Left cardiac atrium (tissue), 4 donors: ENCODE data around the gene HPN. TPM values are rescaled to one million over a fixed set of nuclear protein-coding genes. Genes with fewer than 3 reads are reported as not detected.
"Not testable (repeated sequence)": the region's sequence is repeated elsewhere in the genome, so short reads cannot be mapped to it uniquely, and the experiment has no call there.

ENCODE experiments used
- ATAC-seq, 2 donors: fragments of 200-7000 bp; cut with Tn5 transposase; one replicate each; pipeline ENCODE4 v1.9.1; 2020; ENCODE audit warnings: mild to moderate bottlenecking in 2 of 2, moderate library complexity in 2 of 2
- DNase-seq: peaks from one replicate; pipeline ENCODE4 v3.0.0-alpha.2; 2020
- intact Hi-C, 2 donors: fragments of 100-400 bp; cut with DNase I; formaldehyde crosslinking; loops; one replicate each; pipeline versions ENCODE4 v1.14.1 to v1.15.1; 2022 to 2023
- long read RNA-seq: library from polyadenylated mRNA; unstranded; transcript quantifications from one replicate; pipeline ENCODE4 v2.0.0, GENCODE V29; 2021
- total RNA-seq, 2 donors: library from RNA; stranded (reverse); fragmentation: NEBNext Ultra II Directional; extraction: Animal tissue kit (Norgen Biotek cat#: 25700); gene quantifications; one replicate each; pipeline ENCODE4 v1.2.1, GENCODE V29; 2021
- donor health status: DM: no; HTN: yes; CAD: no.
- donor health status: DM: no; HTN: yes; CAD: no; lungs with severe emphysema.
- donor health status: DM: yes; HTN: yes; CAD: no.
- donor health status: Dilated cardiomyopathy.

HPN gene
- total RNA-seq: 1 to 10 TPM; 5.6 to 7.2 TPM
- long read RNA-seq, partial matches to known transcripts: 4 of 5 reads
- long read RNA-seq, other reads (novel, unspliced or antisense): 1 of 5 reads

GRCh38 chr19:35041548-35042055 is at the start of gene HPN:
Gene HPN (plus strand): TSS chr19:35041721. CDS start chr19:35042507, 786 bp downstream.
- no peak for DNase-seq
- intact Hi-C loops: loop anchor here in 1 of 2 donors (5.0 kb wide), 1 partner anchor 51 kb away; no protein-coding TSS in a partner anchor
- peak in 1 of 2 donors; percentile 1 for ATAC-seq

DNA sequence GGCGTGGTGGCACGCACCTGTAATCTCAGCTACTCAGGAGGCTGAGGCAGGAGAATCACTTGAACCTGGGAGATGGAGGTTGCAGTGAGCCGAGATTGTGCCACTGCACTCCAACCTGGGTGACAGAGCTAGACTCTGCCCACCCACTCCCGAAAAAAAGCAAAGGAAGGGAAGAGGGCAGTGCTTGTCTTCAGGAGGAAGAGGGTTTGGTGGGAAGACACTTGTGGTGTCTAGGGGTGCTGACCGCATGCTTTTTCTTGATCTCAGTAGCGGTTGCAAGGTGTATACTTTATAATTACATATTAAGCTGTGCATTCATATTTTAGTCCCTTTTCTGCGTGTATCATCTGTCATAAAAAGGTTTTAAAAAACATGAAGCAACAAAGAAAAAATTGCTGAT is 48.9 kb upstream of the HPN start:
- DNase-seq, ATAC-seq, intact Hi-C loops: not testable (repeated sequence)

DNA sequence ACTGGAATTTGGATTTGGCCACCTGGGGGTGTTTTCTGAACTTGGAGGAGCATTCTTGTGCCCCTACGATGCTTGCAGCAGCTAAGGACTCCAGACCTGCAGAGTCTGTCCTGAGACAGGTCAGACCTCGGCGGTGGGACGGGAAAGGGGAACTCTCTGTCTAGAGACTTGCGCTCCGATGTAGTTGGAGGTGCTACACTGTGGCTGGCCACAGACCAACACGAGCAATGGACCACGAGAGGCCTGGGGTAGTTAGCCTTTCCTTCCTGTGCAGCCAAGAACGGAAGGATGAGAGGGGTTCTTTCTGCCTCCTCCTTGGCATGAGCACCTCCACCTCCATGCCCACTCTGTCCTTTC is 47.3 kb upstream of the HPN start:
- ATAC-seq (no peak), DNase-seq (no peak)
- intact Hi-C loops: no loop called here

DNA sequence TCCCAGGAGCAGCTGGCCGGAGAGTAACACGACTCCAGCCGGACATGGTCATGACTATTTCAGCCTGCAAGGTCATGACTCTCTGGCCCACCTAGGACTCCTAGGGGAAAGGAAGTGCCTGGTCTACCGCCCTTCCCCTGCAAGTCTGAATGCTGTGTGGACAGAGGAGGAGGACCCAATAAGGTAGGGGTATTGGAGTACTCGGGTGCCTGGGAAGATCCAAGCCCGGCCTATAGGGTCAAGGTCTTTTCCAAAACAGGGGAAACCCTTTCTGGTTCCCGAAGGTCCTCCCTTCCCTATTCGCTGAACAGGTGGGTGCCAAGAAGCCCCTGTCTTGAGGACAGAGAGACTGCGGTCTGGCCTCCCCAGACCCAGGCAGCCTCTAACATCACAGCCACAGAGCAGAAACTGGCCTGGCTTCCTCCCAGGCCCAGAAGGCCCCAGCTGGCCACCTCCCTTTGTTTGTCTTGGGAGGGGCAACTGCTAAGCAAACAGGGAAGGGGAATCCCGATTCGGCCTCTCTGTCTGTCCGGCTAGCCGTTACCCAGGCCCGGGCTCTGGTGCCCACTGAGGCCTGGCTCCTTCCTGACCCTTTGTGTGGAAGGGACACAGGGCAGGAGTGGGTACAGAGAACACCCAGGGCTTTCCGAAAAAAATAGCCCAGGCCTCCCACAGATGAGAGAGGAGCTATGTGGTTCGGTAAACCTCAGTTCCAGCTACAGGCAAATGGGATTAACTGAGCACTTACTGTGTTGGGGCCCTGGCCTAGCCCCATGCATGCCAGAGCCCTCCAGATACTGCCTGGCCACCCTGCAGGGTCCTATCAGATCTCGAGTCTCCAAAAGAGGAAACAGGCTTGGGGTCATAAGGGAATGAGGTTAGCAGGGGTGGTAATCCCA is 46.6 kb upstream of the HPN start:
- peak; percentile 31 to 35 for ATAC-seq
- intact Hi-C loops: no loop called here

GRCh38 chr19:34995551-34995950 is 46.0 kb upstream of the HPN start:
- intact Hi-C loops: no loop called here
- no peak for ATAC-seq
- no peak for DNase-seq

More for the DNA sequence above, 46.6 kb upstream of the HPN start:
- peak; percentile 73 for DNase-seq

GRCh38 chr19:34997071-34997617 is 44.4 kb upstream of the HPN start:
- intact Hi-C loops: no loop called here
- ATAC-seq (no peak), DNase-seq (no peak)

DNA sequence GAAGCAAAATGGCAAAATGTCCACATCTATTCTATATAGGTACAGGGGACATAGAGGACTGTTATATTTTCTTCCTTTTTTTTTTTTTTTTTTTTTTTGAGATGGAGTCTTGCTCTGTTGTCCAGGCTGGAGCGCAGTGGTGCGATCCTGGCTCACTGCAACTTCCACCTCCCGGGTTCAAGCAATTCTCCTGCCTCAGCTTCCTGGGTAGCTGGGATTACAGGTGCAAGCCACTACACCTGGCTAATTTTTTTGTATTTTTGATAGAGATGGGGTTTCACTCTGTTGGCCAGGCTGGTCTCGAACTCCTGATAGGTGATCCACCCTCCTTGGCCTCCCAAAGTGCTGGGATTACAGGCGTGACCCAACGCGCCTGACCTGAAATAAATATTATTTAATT is 43.3 kb upstream of the HPN start:
- intact Hi-C loops, ATAC-seq, DNase-seq: not testable (repeated sequence)

GRCh38 chr19:34998777-34999497 is 42.6 kb upstream of the HPN start:
- peak in 1 of 2 donors; percentile 36 for ATAC-seq
- DNase-seq: no peak
- intact Hi-C loops: no loop called here

GRCh38 chr19:34999498-35000337 is 41.8 kb upstream of the HPN start, which contains the start of gene GRAMD1A:
Gene GRAMD1A (plus strand): TSS chr19:35000323. CDS start chr19:35000479, 156 bp downstream.
- intact Hi-C loops: no loop called here
- peak; percentile 92 to 93 for ATAC-seq

DNA sequence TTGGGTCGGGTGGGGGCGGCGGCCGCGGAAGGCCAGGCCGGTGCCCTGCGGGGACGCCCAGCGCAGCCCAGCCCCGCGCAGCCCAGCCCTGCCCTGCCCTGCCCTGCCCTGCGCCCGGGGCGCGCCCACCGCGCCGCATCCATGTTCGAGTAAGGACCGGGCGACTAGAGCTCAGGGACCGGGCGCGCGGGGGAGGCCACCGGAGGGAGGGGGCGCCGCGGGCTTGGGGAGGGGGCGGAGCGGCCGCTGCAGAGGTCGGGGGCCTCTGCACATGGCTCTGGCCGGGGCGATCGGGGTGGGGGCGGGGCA is 41.2 kb upstream of the HPN start:
- ATAC-seq (no peak), DNase-seq (no peak)
- intact Hi-C loops: no loop called here

More at GRCh38 chr19:34999498-35000337, 41.8 kb upstream of the HPN start, which contains the start of gene GRAMD1A:
- peak; percentile 89 for DNase-seq

DNA sequence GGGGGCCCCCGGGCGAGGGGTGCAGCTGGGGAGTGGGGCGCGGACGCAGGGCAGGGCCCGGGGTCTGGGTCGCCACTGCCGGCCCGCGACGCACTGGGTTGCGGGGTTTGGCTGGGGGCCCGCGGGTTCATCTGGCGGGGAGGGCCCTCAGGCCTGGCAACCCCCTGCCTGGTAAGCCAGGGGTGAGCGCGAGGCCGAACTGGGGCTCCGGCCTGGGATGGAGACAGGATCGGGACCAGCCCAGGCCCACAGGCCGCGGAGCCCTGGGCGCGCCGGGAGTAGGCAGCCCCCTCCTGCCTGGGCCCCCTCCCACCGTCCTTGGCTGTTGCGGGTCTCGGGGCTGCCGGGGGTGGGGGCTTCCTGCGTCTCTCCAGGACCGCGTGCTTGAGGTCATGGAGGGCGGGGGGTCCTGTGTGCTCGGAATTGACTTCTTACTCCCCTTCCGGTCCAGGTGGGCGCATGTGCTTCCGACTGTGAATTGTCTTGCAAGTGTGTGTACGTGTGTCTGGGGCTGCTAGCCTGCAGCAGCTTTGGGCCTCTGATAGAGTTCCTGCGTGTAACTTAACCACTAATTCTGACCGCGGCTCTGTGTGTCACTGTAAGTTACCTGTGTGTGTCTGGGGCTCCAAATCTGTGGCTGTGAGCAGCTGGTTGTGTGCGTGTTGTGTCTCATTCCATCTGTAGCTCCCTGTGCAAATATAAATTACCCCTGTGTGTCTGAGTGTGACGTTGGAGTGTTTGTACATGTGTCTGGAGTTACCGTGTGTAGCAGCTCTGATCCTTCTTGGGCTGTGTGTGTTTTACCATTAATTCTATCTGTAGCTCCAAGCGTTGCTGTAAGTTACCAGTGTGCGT is 40.6 kb upstream of the HPN start:
- DNase-seq (no peak), ATAC-seq (peak; percentile 8 to 28)
- intact Hi-C loops: no loop called here

DNA sequence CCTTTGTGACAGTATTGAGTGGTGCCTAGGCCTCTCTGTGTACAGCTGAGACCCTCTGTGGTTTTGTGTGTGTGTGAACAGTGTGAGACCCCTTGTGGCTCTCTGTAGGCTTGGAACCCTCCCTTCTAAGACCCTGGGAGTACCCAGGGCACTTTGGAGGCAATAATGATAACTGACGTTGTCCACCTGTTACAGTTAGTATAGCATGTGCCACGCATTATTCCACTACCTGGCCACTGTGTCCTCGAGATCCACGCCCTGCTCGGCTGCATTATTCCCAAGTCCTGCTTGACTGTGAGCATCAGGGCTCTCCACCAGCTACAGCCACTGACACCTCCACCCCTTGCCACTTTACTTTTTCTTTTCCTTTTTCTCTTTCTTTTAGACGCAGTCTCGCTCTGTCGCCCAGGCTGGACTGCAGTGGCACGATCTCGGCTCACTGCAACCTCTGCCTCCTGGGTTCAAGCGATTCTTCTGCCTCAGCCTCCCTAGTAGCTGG is 39.4 kb upstream of the HPN start:
- intact Hi-C loops: no loop called here
- DNase-seq (no peak), ATAC-seq (no peak)

- intact Hi-C loops: no loop called here
- DNase-seq: no peak
- ATAC-seq: no peak
These were observed 36.8 kb upstream of the HPN start for GRCh38 chr19:35004517-35005255.

GRCh38 chr19:35005256-35005977 is 36.1 kb upstream of the HPN start:
- ATAC-seq: no peak

GRCh38 chr19:35006007-35006341 is 35.5 kb upstream of the HPN start:
- DNase-seq, intact Hi-C loops, ATAC-seq: not testable (repeated sequence)

More at GRCh38 chr19:35005256-35005977, 36.1 kb upstream of the HPN start:
- intact Hi-C loops: no loop called here
- no peak for DNase-seq

DNA sequence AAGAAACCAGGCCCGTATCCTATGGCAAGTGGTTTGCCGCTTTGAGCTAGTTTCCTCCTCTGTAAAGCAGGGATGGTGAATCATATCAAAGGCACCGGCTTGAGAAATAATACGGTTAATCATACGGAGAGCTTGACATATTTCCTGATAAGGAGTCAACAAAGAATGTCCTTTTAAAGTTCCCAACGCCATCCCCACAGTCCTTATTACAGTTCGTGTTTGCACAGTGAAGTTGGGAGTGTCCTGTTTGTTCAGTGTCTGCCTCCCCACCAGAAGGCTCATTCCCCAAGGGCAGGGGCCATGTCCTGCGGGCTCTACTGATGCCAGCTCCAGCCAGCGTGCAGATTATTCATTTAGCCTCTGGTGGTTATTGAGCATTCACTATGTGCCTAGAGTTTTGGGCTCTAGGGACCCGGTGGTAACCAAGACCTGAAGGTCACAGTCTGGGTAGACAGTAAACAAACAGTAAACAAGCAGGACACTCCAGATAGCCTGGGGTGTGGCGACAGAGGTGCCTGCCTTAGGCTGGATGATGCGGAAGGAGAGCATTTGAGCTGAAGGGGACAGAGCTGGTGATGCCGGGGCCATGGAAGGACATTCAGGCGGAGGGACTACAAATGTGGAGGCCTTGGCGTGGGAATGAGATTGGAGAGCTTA is 35.1 kb upstream of the HPN start:
- intact Hi-C loops: no loop called here
- DNase-seq: peak; percentile 67
- ATAC-seq: peak in 1 of 2 donors; percentile 21
